GM18508 (cell line): ENCODE data around the gene KRT222.

Experiments
- ATAC-seq: cut with Tn5 transposase; IDR thresholded peaks from one replicate; pipeline ENCODE4 v1.9.1; 2021; ENCODE audit warnings: moderate number of reproducible peaks; ENCODE audit not compliant: insufficient read depth, unreplicated experiment

Gene KRT222

DNA sequence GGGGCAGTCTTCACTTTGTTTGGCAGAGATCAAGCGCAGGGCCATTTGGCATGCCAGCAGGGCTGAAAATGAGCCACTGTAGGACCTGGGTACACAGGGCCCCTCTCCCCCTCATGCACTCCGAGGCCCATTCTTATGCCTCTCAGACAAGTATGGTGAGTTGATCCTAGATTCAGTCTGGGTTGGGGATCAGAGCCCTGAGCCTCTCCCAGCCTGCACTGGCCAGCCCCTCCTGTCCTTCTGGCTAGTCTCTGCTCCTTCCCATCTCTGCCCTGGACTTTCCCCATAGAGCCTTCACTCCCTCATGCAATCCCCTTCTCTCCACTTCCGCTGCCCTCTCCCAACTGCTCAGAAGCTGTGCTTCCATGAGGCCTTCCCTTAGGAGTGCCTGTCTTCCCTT, 48.4 kb downstream of the KRT222 start:
- no peak for ATAC-seq

DNA sequence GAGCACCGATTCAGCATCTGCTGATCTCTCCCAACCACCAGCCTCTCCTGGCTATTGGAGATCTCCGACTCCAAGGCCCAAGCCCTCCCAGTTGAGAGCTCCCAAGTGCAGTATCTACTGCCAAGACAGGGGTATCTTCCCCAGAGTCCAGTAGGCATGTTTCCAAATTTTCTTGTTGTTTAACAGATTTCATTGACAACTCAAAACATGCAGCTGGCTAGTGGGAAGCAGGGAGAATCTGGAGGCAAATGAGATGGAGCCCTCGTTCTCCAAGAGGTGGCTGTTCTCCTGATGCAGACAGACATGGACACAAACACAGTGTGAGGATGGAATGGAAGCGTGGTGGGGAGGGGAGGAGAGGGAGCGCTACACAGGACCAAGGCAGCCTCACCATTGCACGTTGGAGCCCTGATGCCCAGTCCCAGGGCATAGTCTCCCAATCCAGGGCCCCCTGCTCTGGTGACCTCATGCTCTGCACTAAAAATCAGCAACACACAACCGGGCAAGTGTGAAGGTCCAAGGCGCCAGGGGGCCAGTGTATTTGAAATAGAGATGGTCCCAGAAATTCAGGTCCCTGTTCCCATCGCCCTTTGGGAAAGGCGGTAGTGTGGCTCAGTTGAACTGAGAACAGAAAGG, 49.0 kb downstream of the KRT222 start:
- ATAC-seq = no peak

DNA sequence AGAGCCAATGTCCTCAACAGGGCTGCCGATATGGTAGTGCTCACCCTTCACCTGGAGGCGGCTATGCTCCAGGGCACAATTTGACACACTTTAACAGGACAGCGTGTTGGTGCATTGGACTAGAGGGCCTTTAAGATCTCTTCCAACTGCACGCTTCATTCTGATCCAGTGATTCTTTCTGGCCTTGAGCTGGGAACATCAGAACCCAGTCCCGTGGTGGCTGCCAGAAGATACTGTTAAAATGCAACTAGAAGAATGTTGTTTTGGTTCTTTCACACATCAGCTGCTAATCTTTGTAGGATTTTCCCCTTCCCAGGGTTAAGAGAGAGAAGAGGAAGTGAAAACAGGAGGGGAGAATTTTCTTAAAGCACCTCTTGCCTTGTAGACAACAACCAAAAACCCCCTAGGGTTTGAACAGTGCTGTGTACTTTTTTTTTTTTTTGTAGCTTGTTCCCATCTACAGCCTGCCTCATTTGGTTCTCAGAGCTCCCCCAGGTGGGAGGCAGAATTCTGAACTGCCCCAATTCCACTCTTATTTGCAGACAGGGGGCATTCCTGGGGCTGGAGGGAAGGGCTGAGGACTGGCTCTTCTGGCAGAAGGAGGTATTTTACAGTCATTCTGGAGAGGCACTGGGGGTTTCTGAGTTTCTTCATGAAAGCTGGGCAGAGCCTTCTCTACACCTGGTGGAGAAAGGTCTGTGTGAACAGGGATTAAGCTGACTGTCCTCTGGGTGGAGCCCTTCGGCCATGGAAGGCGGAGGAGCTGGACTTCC, 49.7 kb downstream of the KRT222 start:
- ATAC-seq = no peak

DNA sequence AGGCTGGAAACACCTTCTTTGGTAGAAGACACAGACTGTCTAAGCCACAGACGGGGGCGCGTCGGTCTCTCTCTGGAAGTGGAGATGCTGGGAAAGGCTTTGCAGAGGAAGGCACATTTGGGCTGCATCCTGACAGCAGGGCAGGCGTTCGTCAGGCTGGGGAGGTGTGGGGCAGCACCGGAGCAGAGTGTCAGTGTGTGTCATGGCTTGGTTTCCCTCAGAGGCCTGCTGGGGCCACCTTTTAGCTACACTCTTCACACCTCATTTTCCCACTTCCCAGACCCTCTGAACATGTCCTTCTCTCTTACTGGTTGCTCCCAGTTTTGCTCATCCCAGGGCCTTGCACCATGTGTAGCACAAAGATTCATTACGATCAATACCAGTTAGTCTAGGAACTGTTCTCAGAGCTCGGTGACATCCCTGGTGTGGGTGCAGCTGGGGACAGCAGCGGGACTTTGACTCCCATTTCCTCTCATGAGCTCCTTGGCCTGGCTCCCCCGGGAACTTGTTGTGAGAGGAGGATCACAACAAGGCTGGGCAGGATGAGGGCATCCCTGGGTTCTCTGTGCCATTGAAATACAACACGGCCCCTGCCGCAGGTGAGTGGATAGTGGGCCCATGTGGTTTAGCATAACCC, 50.4 kb downstream of the KRT222 start:
- no peak for ATAC-seq

DNA sequence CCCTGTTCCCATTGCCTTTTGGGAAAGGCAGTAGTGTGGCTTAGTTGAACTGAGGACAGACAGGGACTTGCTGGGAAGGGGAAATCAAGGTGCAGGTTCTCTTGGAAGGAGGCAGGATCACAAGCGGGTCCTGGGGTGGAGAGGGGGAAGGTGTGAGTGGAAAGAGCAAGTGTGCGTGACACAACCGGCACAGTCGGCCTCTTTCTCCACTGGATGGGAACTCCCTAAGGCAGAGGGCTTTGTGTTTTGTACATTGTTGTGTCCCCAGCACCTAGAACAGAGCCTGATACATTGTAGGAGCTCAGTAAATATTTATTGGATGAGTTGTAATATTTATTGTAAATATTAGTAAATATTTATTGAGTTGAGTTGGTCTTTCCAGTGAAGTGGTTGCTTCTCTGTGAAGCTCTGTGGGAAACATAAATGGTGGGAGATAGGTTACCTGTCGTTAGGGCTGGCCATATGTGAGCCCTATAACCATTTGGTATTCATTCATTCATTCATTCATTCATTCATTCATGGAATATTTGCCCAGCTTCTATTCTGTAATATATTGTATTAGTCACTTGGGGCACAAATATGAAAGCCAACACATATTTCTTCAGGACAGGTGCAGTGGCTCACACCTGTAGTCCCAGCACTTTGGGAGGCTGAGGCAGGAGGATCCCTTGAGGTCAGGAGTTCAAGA, 51.4 kb downstream of the KRT222 start:
- no peak for ATAC-seq

DNA sequence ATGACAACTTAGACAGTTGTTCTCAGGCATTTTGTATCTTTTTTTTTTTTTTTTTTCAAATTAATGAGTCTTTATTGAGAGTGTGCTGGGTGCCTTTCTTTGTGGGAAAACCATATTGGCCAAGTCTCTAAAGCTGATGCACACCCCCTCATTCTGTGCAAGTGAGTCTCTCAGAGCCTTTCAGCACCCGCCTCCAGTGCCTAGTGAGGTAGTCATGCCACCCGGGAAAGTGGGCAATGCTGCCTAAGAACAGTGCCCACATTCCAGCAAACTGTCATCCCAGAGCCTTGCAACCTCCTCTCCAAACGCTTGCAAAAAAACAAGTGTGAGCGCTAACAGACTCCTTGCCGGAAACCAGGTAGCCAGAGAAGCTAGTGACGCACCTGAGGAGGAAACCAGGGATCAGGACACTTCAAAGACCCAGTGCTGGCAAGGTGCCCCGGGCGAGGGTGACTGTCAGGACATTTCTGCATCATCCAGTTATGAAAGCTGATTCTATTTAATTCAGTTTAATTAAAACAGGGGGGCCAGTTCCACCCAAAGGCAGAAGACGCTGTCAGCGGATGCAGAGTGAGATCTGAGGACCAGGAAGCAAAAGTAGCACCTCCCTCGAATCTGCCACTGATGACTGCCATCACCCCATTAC, 52.3 kb downstream of the KRT222 start:
- no peak for ATAC-seq

DNA sequence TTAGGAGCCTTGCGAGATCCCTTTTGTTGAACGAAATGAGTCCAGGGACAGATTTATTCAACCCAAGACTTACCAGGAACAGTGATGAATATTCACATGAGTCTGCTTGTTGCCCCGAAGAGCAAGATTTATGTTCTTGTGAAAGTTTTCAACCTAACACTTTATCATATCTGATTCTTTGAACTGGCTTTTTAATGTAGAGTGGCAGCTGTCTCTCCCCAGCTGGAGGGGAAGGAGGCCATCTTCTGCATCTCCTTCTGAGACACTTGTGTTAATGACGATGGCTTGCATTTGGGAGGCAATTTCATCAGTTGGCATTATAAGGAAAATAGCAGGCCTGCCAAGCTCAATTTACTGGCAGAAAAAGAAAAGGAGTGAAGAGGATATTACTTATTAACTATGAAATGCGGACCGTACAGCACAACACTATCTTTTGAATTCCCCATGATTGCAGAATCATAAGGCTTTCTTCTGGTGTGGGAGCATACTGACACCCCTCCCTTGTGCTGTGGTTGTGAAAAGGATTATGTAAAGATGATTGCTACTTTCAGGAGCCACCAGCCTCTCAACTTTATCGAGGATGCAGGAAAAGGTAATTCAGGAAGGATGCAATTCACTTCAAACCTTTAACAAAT, 53.0 kb downstream of the KRT222 start:
- ATAC-seq = no peak

DNA sequence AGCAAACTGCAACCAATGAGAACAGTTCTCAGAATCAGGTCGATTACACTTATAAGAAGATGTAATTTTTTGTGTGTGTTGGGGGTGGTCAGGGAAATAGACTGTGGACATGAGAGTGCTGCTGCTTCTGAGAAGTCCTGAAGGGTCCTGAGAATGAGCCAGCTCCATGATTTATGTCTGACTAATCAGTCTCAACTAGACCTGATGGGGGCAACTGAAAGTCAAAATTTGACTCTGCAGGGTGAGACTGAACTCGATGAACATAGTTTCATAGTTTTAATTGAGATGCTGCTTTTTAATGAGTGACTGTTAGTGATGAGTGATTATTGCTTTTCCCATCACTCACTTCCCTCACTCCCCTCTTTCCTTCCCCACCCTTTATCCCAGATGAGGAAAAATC, 54.6 kb downstream of the KRT222 start:
- no peak for ATAC-seq

DNA sequence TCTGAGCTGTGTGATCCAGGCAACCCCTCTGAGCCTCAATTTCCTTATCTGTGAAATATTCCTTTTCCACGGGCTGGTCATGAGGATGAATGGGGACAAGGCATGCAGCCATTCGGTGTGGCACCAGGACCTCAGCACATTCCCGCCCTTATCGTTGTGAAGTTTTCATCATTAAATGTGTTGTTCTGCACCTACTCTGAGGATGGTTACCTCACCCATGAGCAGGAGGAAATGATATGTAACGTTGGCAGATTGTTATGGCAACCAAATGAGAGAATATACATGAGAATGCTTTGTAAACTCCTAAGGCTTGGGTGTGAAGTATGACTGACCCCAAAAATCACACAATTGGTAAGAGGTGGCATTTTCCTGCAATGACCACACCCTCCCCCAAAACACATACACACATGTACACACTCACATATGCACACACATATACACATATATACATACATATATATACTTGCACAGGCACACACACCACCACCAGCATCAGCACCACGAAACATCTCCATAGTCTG, 56.9 kb downstream of the KRT222 start:
- ATAC-seq = no peak

DNA sequence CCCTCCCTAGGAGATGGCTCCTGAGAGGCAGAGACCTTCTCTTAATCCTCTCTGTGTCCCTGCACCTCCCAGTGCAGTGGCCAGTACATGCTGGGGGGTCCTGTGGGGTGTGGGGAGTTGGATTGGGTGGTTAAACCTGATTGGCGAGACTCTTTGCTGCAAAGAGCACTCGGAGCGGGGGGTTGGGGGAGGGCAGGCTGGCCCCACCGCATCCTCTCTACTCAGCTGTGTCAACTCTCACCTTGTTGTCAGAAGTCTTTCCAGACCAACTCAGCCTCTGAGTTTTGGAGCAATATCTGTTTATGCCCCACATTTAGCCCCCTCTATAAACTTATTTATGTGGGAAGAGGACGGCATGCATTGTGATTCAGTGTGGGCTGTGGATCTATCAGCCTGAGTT, 57.3 kb downstream of the KRT222 start:
- no peak for ATAC-seq

DNA sequence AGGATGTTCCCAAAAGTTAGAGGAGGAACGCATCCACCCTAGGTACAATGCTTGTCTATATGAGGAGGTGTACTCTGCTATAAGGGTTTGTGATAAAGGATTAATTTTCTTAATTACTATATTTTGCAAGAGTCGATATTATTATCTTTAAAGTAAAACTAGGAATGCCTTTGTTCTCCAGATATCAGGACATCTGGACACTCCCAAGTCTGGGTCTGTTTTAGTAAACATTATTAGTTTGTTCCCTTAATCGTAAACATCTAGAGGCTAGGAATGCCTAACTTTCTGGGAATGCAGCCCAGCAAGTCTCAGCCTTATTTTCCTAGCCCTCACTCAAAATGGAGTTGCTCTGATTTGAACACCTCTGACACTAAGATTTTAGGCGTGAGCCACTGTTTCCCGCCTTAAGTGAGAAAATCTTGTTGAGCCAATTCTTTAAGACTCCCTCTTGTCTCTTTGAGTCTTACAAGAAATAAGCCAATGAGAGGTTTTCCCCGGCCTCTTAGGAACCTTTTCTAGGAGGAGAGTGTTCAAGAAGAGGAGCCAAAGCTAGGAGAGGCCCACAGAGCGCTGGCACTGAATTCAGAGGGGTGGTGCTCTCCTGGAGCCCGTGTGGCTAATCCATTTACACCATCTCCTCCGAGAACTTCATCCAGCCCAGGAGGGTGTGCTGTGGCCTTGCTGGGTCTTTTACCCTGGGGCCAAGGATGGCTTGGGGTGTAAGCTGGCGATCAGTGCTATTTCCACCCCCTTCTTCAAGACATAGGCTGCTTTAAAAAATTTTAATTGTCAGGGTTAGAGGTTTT, 58.2 kb downstream of the KRT222 start:
- ATAC-seq = no peak

DNA sequence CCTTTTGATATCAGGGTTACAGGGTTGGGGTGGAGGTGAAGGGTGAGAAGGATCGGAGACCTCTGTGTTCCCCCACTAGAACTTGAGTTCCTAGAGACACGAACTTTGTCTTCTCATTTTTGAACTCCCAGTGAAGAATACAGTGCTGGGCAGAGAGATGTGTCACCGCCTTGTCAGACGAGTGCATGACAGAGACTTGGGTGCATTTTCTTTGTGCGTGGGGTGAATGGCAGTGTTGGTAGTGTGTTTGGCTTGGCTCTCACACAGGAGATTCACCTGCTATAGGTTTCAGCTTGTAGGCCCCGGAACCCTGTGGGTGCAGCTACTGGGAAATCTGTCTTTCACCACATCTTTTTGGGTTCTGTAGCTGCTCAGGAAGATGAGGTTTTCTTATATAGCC, 59.7 kb downstream of the KRT222 start:
- no peak for ATAC-seq
